HepG2 (cell line): Measurements from ENCODE around the gene GRM4.

Experiments used
- CEBPB ChIP-seq: IDR thresholded peaks from 2 replicates; pipeline ENCODE4 v1.6.1; 2011; ENCODE audit warnings: low read depth, low read length, improper control_type of control experiment, borderline replicate concordance
- ELF4 ChIP-seq: sonication (generic); formaldehyde crosslinking; IDR thresholded peaks from 2 replicates; pipeline ENCODE4 v1.5.0; 2020; ENCODE audit warnings: missing genetic modification reagents, mild to moderate bottlenecking, moderate library complexity, borderline replicate concordance
- GLI4 ChIP-seq: sonication (generic); formaldehyde crosslinking; IDR thresholded peaks from 2 replicates; pipeline ENCODE4 v1.5.1; 2020; ENCODE audit warnings: missing genetic modification reagents, mild to moderate bottlenecking, moderate library complexity, borderline replicate concordance
- HCFC1 ChIP-seq: fragments of 150-350 bp; IDR thresholded peaks from 2 replicates; pipeline ENCODE4 v1.6.1; 2014; ENCODE audit warnings: low read depth, low read length
- HNRNPUL1 ChIP-seq: fragments of 200-400 bp; formaldehyde crosslinking; IDR thresholded peaks from 2 replicates; pipeline ENCODE4 v1.6.1; 2017; ENCODE audit warnings: low read depth, mild to moderate bottlenecking, low read length, moderate library complexity
- JUN ChIP-seq: sonication (generic); formaldehyde crosslinking; IDR thresholded peaks from 2 replicates; pipeline ENCODE4 v1.4.0; 2020; ENCODE audit warnings: mild to moderate bottlenecking, missing genetic modification reagents
- SMAD1 ChIP-seq: sonication (generic); formaldehyde crosslinking; IDR thresholded peaks from 2 replicates; pipeline ENCODE4 v1.4.0; 2020; ENCODE audit warnings: missing genetic modification reagents, low read depth, mild to moderate bottlenecking, borderline replicate concordance
- TARDBP ChIP-seq: sonication (generic); formaldehyde crosslinking; IDR thresholded peaks from 2 replicates; pipeline ENCODE4 v1.8.0; 2022; ENCODE audit warnings: mild to moderate bottlenecking, missing genetic modification reagents
- ZBTB21 ChIP-seq: sonication (generic); formaldehyde crosslinking; IDR thresholded peaks from 2 replicates; pipeline ENCODE4 v1.4.0; 2020; ENCODE audit warnings: missing genetic modification reagents
- ZNF121 ChIP-seq: sonication (generic); formaldehyde crosslinking; IDR thresholded peaks from 2 replicates; pipeline ENCODE4 v1.5.0; 2020; ENCODE audit warnings: mild to moderate bottlenecking, missing genetic modification reagents
- ZNF20 ChIP-seq: sonication (generic); formaldehyde crosslinking; IDR thresholded peaks from 2 replicates; pipeline ENCODE4 v1.4.0; 2020; ENCODE audit warnings: mild to moderate bottlenecking, moderate library complexity, missing genetic modification reagents
- ZNF24 ChIP-seq: fragments of 450-650 bp; IDR thresholded peaks from 2 replicates; pipeline ENCODE4 v1.6.1; 2017; ENCODE audit warnings: antibody characterized with exemption, mild to moderate bottlenecking
- ZNF549 ChIP-seq: sonication (generic); formaldehyde crosslinking; IDR thresholded peaks from 2 replicates; pipeline ENCODE4 v1.5.0; 2020; ENCODE audit warnings: missing genetic modification reagents
- TF ChIP-seq, protein P1 (sequence below): sonication (generic); formaldehyde crosslinking; IDR thresholded peaks from 2 replicates; pipeline ENCODE4 v1.5.0; 2020; ENCODE audit warnings: mild to moderate bottlenecking, missing genetic modification reagents, moderate library complexity

DNA sequence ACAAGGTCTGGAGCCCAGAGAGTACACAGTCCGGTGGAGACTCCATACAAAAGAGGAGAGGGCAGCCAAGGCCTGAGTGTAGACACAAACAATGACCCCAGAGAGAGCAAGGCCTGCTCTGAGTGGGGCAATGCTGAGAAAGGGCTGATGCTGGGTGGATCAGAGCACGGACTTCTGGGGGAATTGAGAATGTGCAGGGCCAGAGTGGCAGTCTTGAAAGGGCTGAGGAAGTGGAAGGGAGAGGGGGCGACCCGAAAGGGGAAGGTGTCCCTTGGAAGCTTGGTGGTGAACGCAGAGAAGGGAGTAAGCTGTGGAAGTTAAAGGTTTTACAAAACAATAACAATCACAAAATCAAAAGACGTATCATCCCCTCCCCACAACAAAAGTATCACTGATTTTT, 12.0 kb upstream of the GRM4 start:
- TF ChIP-seq TARDBP (CRISPR knock-in tag) (no peak), HCFC1 (no peak), ZNF549 (no peak), JUN (no peak), ZBTB21 (CRISPR knock-in tag) (no peak), ZNF20 (no peak), CEBPB (no peak), ZNF24 (no peak), SMAD1 (CRISPR knock-in tag) (no peak), ZNF121 (CRISPR knock-in tag) (no peak), HNRNPUL1 (no peak), GLI4 (CRISPR knock-in tag) (no peak), ELF4 (CRISPR knock-in tag) (no peak)
- TF ChIP-seq, protein P1, sequence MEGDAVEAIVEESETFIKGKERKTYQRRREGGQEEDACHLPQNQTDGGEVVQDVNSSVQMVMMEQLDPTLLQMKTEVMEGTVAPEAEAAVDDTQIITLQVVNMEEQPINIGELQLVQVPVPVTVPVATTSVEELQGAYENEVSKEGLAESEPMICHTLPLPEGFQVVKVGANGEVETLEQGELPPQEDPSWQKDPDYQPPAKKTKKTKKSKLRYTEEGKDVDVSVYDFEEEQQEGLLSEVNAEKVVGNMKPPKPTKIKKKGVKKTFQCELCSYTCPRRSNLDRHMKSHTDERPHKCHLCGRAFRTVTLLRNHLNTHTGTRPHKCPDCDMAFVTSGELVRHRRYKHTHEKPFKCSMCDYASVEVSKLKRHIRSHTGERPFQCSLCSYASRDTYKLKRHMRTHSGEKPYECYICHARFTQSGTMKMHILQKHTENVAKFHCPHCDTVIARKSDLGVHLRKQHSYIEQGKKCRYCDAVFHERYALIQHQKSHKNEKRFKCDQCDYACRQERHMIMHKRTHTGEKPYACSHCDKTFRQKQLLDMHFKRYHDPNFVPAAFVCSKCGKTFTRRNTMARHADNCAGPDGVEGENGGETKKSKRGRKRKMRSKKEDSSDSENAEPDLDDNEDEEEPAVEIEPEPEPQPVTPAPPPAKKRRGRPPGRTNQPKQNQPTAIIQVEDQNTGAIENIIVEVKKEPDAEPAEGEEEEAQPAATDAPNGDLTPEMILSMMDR (CRISPR knock-in tag) = no peak
